IPS-20b (cell line): Measurements from ENCODE around the gene SPINK4.

ENCODE experiments used
- H3K27ac ChIP-seq: one replicate; pipeline ENCODE4 v1.5.1; 2013; ENCODE audit warnings: low read length
- H3K27me3 ChIP-seq: 2 replicates; pipeline ENCODE4 v1.6.1; 2013; ENCODE audit warnings: mild to moderate bottlenecking, low read length, inconsistent platforms; ENCODE audit not compliant: insufficient read depth
- H3K36me3 ChIP-seq: 2 replicates; pipeline ENCODE4 v1.6.1; 2013; ENCODE audit warnings: low read depth, mild to moderate bottlenecking, inconsistent platforms, low read length, moderate library complexity; ENCODE audit not compliant: insufficient read depth
- H3K4me1 ChIP-seq: 2 replicates; pipeline ENCODE4 v1.6.1; 2013; ENCODE audit warnings: mild to moderate bottlenecking, control low read depth, inconsistent platforms, low read length, moderate library complexity; ENCODE audit not compliant: insufficient read depth
- H3K4me3 ChIP-seq: 2 replicates; pipeline ENCODE4 v1.5.1; 2013; ENCODE audit warnings: mild to moderate bottlenecking, low read length, inconsistent platforms
- H3K9ac ChIP-seq: 2 replicates; pipeline ENCODE4 v1.6.1; 2013; ENCODE audit warnings: low read depth, mild to moderate bottlenecking, inconsistent platforms, low read length, moderate library complexity
- H3K9me3 ChIP-seq: 2 replicates; pipeline ENCODE4 v1.6.1; 2013; ENCODE audit warnings: mild to moderate bottlenecking, low read depth, low read length, inconsistent platforms; ENCODE audit not compliant: insufficient read depth

Gene SPINK4

DNA sequence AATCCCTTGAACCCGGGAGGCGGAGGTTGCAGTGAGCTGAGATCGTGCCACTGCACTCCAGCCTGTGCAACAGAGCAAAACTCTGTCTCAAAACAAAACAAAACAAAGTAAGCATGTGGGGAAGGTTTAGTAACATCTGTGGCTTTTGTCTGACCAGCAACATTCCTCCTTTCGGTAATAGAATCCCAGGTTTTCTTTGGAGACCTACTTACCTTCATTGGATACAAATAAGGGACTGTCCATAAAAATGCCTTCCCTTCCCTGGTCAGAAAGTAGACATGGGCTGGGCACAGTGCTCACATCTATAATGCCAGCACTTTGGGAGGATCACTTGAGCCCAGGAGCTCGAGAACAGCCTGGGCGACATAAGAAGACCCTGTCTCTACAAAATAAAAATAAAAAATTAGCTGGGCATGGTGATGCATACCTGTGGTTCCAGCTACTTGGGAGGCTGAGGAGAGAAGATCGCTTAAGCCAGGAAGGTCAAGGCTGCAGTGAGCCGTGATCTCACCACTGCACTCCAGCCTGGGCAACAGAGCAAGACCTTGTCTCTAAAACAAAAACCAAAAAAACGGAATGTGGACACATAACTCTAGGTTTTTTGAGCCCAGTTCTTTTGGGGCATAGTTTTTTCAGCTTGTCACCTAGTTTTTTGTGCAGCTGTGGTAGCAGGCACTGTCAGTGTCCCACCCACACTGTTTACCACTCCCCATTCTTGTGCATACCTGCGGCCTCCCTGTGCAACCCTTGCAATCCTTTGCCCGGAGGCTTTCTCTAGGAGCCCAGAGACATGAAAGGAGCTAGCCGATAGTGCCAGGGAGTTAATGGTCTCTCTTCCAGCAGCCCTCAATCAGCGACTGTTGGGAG, 9.0 kb upstream of the SPINK4 start:
- no peaks in the 10 kb centered on the region for H3K36me3 ChIP-seq
- no peaks in the 10 kb centered on the region for H3K4me1 ChIP-seq
- H3K4me3 ChIP-seq = no peak overlapping the region
- H3K27ac ChIP-seq = no peak overlapping the region
- H3K9me3 ChIP-seq = no peaks in the 10 kb centered on the region
- peaks cover 11% of the 10 kb centered on the region for H3K27me3 ChIP-seq
- H3K9ac ChIP-seq = no peak overlapping the region

- Histone ChIP-seq H3K4me1 (no peaks in the 10 kb centered on the region), H3K27me3 (peaks cover 11% of the 10 kb centered on the region), H3K27ac (no peak overlapping the region), H3K36me3 (no peaks in the 10 kb centered on the region), H3K9ac (no peak overlapping the region), H3K4me3 (no peak overlapping the region), H3K9me3 (no peaks in the 10 kb centered on the region)
Observed at GRCh38 chr9:33231623-33231942, 8.4 kb upstream of the SPINK4 start.

DNA sequence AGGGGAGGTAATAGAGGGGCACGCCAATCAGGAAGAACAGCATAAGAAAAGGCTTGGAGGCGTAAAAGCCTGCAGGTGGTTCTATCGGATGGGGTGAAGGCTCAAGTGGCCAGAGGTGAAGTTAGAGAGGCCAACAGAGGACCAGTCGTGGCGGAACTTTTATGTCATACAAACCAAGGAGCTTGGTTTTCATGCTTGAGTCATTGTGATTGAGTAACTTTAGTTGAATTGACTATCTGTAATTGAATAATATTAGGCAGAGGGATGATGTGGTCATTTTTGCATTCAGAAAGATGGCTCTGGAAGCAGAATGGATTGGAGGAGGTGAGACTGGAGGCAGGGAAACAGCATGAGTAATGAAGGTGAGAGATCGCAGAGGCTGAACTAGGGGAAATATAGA, 7.2 kb upstream of the SPINK4 start:
- no peaks in the 10 kb centered on the region for H3K36me3 ChIP-seq
- H3K9me3 ChIP-seq = no peaks in the 10 kb centered on the region
- H3K4me1 ChIP-seq = no peaks in the 10 kb centered on the region
- no peak overlapping the region for H3K9ac ChIP-seq
- no peak overlapping the region for H3K4me3 ChIP-seq
- no peak overlapping the region for H3K27ac ChIP-seq
- peaks cover 11% of the 10 kb centered on the region for H3K27me3 ChIP-seq

DNA sequence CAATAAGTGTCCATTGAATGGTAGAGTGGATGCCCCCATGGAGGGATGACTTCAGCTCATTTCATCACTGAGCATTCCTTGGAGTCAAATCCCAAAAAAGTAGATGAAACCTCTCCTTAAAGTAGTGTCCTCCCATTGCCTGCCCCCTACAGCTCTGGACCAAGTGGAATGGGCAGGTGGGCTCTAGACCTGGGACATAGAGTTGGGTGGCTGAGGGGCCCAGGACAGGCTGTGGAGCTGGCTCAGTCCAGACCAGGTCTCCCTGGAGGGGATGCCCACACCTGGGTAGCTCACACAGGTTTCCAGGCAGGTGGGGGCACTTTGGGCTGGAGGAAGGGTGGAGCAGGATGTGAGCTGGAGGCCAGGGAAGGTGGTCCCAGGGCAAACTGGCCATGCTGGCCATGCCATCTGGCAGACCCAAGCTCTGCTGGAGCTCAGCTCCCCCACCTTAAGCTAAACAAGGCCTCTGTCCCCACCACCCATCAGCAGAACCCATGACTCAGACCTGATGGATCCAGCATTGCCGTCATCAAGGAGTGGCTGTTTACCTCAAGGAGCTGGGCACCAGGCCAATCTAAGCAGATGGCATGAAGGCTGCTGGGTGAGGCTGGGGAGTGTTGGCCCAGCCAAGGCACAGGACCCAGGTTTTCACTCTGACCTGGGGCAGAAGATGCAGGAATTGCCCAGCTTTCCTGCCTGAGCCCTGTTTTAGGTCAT, 6.2 kb upstream of the SPINK4 start:
- H3K4me1 ChIP-seq = no peaks in the 10 kb centered on the region
- peaks cover 11% of the 10 kb centered on the region for H3K27me3 ChIP-seq
- H3K27ac ChIP-seq = no peak overlapping the region
- no peak overlapping the region for H3K4me3 ChIP-seq
- H3K36me3 ChIP-seq = no peaks in the 10 kb centered on the region
- no peaks in the 10 kb centered on the region for H3K9me3 ChIP-seq
- no peak overlapping the region for H3K9ac ChIP-seq

DNA sequence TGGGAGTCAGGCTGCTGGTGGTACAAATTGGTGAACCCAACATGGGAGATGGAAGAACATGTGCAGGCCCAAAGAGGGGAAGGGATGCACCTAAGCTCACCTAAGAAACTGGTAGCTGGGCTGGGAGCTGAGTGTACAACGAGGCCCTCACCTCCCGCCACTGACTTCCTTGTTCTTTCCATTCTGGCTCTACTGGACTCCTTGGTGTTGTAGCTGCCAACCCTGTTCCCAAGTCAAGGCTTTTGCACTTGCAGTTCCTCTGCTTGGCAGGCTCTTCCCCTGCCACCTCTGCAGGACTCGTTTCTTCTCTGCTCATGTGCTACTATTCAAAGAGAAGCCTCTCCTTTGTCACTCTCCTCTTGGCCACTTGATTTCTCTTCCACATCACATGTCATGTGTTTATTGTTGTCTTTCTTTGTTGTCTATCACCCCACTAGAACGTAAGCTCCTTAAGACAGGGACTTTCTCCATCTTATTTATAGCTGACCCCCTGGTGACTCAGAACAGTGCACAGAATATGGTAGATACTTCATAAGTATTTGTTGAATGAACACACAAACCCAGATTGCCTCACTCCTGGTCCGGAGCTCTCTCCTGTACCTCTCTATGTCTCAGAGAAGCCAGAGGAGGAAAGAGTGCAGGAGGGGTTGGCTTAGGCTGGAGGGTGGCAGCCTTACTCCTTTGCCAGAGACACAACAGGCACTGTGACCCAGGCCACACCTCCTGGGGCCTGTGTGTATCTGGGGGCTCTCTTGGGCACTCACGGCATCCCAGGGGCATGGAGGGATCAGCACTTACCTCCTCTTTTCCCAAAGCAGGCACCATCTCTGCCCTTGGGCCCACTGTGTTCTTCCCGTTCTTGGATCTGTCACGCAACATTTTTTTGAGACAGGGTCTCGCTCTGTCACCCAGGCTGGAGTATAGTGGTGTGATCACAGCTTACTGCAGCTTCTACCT, 5.2 kb upstream of the SPINK4 start:
- H3K27me3 ChIP-seq = peaks cover 11% of the 10 kb centered on the region
- H3K27ac ChIP-seq = no peak overlapping the region
- H3K36me3 ChIP-seq = no peaks in the 10 kb centered on the region
- no peak overlapping the region for H3K4me3 ChIP-seq
- no peaks in the 10 kb centered on the region for H3K9me3 ChIP-seq
- no peaks in the 10 kb centered on the region for H3K4me1 ChIP-seq
- no peak overlapping the region for H3K9ac ChIP-seq

DNA sequence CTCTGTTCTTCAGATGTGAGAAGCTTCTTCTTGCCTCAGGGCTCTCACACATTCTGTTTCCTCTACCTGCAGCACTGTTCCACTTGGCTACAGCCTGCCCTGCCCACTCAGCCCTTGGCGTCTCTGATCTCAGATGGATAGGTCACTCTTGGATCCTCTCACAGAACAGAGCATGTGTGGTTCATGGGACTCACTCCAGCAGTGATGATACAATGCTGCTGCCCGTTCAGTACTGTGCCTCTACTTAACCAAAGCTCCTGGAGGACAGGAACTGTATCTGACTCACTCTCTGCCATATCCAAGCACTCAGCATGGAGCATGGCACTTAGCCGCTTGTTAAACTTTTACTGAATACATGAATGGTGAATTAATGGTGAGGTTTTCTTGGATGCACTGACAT, 3.4 kb upstream of the SPINK4 start:
- Histone ChIP-seq H3K4me3 (no peak overlapping the region), H3K27ac (no peak overlapping the region), H3K9me3 (no peaks in the 10 kb centered on the region), H3K36me3 (no peaks in the 10 kb centered on the region), H3K27me3 (peaks cover 11% of the 10 kb centered on the region), H3K9ac (no peak overlapping the region), H3K4me1 (no peaks in the 10 kb centered on the region)

GRCh38 chr9:33241298-33241697, 1.3 kb downstream of the SPINK4 start:
- Histone ChIP-seq H3K4me1 (no peaks in the 10 kb centered on the region), H3K36me3 (no peaks in the 10 kb centered on the region), H3K9ac (no peak overlapping the region), H3K27ac (no peak overlapping the region), H3K27me3 (no peaks in the 10 kb centered on the region), H3K4me3 (no peak overlapping the region), H3K9me3 (no peaks in the 10 kb centered on the region)

DNA sequence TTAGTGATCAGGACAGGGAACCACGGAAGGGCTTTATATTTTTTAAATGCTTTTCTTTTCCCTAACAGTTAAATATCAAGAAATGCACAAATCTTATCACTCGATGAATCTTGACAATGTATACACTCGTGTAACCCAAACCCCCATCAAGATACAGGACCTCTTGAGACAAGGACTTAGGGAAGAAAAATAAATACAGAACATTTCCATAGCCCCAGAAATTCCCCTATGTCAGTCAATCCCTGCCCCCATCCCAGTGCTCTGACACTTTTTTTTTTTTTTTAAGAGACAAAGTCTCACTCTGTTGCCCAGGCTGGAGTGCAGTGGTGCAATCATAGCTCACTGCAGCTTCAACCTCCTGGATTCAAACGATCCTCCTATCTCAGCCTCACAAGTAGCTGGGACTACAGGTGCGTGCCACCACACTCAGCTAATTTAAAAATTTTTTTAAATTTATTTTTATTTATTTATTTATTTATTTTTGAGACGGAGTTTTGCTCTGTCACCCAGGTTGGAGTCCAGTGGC, 2.7 kb downstream of the SPINK4 start:
- Histone ChIP-seq H3K27ac (no peak overlapping the region), H3K9ac (no peak overlapping the region), H3K36me3 (no peaks in the 10 kb centered on the region; the same call in 1 of the 2 replicates), H3K4me3 (no peak overlapping the region), H3K4me1 (no peaks in the 10 kb centered on the region), H3K27me3 (no peaks in the 10 kb centered on the region), H3K9me3 (no peaks in the 10 kb centered on the region)

DNA sequence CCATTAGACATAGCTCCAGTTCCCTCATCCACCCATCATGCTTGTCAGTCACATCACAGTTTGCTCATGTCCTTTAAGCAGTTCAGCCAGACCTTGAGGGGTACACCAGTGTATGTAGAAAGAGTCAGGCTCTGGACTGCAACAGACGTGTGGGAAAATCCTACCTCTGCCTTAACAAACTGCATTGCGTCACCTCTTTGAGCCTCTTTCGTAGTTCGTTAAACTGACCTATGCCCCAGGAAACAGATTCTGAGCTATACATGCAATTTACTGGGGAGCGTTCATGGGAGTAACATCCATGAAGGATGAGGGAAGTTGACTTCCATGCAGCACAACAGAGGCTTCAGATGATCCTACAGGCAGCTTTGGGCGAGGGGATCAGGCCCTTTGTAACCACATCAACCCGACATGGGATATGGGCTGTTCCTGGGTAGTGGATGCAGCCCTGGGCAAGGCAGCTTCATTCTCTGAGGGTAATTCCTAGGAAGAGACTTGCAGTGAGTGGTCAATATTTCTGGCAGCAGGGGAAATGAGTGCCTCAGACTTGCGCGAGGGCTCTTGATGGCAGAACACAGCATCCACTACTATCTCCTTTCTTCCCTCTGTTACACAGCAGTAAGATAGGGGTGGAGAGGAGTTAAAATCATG, 4.3 kb downstream of the SPINK4 start:
- H3K9ac ChIP-seq = no peak overlapping the region
- no peaks in the 10 kb centered on the region for H3K27me3 ChIP-seq
- H3K9me3 ChIP-seq = no peaks in the 10 kb centered on the region
- no peak overlapping the region for H3K27ac ChIP-seq
- H3K4me3 ChIP-seq = no peak overlapping the region
- peaks cover 9% of the 10 kb centered on the region; the same call in 1 of the 2 replicates for H3K36me3 ChIP-seq
- H3K4me1 ChIP-seq = no peaks in the 10 kb centered on the region

DNA sequence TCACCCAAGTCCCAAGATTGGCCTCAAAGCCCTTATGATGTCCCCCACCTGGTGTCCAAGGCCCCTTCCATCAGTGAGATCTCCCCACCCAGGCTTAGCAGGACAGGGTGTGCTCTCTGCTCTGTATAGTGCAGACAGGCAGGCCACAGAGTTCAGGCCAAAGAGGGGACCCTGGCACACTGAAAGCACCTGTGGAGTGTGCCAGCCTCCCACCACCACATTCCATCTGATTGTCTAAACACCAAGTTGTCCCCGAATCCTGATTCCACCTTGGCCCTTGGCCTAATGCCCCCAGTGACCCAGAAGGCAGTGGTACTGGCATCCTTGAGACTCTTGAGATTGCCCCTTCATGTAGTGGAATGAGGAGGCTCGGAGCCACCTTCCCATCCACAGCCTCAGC, 5.4 kb downstream of the SPINK4 start:
- H3K27ac ChIP-seq = no peak overlapping the region
- peaks cover 10% of the 10 kb centered on the region; the same call in 1 of the 2 replicates for H3K36me3 ChIP-seq
- H3K9ac ChIP-seq = no peak overlapping the region; the same call in 1 of the 2 replicates
- no peaks in the 10 kb centered on the region for H3K4me1 ChIP-seq
- no peak overlapping the region for H3K4me3 ChIP-seq
- no peaks in the 10 kb centered on the region for H3K9me3 ChIP-seq
- H3K27me3 ChIP-seq = no peaks in the 10 kb centered on the region
